H1 (cell line): ENCODE measurements around the gene PMM1. TPM values are rescaled to one million over a fixed set of nuclear protein-coding genes. Genes with fewer than 3 reads are reported as not detected.

ENCODE experiments used
- POU5F1 ChIP-seq: IDR thresholded peaks from 2 replicates; pipeline ENCODE4 v1.6.1; 2011; ENCODE audit warnings: low read depth, mild to moderate bottlenecking, low read length, moderate library complexity
- polyA plus RNA-seq, 7 experiments: library from polyadenylated mRNA; depleted of rRNA in 3 of 7; stranded (reverse) in 5 of 7; unstranded in 2 of 7; fragments of >200 nt in 5 of 7; fragments of 200-250 nt in 2 of 7; gene quantifications; 1 replicate in 5 of 7; 2 replicates in 1 of 7; 4 replicates in 1 of 7; pipeline versions ENCODE4 v1.2.1 to v1.2.3, GENCODE V29; 2011 to 2013; ENCODE audit warnings: missing spikeins in 2 of 7, mixed read lengths in 2 of 7
- total RNA-seq: library from RNA; stranded (reverse); fragmentation: NEBNext Ultra II Directional; extraction: Animal tissue kit (Norgen Biotek cat#: 25700); gene quantifications from 2 replicates; pipeline ENCODE4 v1.2.1, GENCODE V29; 2021
- TF ChIP-seq, protein P1 (sequence below): fragments of 300-600 bp; sonication (generic); IDR thresholded peaks from 2 replicates; pipeline ENCODE4 v1.7.1; 2012; ENCODE audit warnings: low read length, moderate library complexity, mild to moderate bottlenecking, inconsistent platforms; ENCODE audit not compliant: insufficient replicate concordance

Gene PMM1
- total and polyA plus RNA-seq, 2 of the 8 experiments (the other 6 are each of a cell fraction or from before 2014, with no cell fraction given): 11.3 to 20.0 TPM

DNA sequence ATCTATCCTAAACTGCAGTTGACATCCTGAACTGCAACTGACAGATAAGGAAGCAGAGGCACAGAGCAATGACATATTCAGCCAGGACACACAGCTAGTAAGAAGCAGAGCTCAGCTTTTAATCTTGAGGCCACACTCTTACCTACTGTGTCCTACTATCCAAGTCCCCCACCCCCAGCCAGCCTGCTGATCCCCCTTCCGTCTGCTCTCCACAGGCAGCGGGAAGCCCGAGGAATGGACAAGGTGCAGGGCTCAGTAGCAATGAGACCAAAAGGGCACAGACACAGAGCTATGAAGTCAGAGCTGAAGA, 49.7 kb downstream of the PMM1 start (continued):
- TF ChIP-seq, protein P1, sequence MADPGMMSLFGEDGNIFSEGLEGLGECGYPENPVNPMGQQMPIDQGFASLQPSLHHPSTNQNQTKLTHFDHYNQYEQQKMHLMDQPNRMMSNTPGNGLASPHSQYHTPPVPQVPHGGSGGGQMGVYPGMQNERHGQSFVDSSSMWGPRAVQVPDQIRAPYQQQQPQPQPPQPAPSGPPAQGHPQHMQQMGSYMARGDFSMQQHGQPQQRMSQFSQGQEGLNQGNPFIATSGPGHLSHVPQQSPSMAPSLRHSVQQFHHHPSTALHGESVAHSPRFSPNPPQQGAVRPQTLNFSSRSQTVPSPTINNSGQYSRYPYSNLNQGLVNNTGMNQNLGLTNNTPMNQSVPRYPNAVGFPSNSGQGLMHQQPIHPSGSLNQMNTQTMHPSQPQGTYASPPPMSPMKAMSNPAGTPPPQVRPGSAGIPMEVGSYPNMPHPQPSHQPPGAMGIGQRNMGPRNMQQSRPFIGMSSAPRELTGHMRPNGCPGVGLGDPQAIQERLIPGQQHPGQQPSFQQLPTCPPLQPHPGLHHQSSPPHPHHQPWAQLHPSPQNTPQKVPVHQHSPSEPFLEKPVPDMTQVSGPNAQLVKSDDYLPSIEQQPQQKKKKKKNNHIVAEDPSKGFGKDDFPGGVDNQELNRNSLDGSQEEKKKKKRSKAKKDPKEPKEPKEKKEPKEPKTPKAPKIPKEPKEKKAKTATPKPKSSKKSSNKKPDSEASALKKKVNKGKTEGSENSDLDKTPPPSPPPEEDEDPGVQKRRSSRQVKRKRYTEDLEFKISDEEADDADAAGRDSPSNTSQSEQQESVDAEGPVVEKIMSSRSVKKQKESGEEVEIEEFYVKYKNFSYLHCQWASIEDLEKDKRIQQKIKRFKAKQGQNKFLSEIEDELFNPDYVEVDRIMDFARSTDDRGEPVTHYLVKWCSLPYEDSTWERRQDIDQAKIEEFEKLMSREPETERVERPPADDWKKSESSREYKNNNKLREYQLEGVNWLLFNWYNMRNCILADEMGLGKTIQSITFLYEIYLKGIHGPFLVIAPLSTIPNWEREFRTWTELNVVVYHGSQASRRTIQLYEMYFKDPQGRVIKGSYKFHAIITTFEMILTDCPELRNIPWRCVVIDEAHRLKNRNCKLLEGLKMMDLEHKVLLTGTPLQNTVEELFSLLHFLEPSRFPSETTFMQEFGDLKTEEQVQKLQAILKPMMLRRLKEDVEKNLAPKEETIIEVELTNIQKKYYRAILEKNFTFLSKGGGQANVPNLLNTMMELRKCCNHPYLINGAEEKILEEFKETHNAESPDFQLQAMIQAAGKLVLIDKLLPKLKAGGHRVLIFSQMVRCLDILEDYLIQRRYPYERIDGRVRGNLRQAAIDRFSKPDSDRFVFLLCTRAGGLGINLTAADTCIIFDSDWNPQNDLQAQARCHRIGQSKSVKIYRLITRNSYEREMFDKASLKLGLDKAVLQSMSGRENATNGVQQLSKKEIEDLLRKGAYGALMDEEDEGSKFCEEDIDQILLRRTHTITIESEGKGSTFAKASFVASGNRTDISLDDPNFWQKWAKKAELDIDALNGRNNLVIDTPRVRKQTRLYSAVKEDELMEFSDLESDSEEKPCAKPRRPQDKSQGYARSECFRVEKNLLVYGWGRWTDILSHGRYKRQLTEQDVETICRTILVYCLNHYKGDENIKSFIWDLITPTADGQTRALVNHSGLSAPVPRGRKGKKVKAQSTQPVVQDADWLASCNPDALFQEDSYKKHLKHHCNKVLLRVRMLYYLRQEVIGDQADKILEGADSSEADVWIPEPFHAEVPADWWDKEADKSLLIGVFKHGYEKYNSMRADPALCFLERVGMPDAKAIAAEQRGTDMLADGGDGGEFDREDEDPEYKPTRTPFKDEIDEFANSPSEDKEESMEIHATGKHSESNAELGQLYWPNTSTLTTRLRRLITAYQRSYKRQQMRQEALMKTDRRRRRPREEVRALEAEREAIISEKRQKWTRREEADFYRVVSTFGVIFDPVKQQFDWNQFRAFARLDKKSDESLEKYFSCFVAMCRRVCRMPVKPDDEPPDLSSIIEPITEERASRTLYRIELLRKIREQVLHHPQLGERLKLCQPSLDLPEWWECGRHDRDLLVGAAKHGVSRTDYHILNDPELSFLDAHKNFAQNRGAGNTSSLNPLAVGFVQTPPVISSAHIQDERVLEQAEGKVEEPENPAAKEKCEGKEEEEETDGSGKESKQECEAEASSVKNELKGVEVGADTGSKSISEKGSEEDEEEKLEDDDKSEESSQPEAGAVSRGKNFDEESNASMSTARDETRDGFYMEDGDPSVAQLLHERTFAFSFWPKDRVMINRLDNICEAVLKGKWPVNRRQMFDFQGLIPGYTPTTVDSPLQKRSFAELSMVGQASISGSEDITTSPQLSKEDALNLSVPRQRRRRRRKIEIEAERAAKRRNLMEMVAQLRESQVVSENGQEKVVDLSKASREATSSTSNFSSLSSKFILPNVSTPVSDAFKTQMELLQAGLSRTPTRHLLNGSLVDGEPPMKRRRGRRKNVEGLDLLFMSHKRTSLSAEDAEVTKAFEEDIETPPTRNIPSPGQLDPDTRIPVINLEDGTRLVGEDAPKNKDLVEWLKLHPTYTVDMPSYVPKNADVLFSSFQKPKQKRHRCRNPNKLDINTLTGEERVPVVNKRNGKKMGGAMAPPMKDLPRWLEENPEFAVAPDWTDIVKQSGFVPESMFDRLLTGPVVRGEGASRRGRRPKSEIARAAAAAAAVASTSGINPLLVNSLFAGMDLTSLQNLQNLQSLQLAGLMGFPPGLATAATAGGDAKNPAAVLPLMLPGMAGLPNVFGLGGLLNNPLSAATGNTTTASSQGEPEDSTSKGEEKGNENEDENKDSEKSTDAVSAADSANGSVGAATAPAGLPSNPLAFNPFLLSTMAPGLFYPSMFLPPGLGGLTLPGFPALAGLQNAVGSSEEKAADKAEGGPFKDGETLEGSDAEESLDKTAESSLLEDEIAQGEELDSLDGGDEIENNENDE: no peak
- no peak for TF ChIP-seq POU5F1
